Upper lobe of right lung (tissue), 1 donor: ENCODE data around the gene PKIG. TPM values are rescaled to one million over a fixed set of nuclear protein-coding genes. Genes with fewer than 3 reads are reported as not detected.

Experiments
- ATAC-seq: fragments of 200-7000 bp; cut with Tn5 transposase; one replicate; pipeline ENCODE4 v1.9.1; 2020; ENCODE audit warnings: mild to moderate bottlenecking, moderate library complexity
- DNase-seq: peaks from one replicate; pipeline ENCODE4 v3.0.0-alpha.2; 2020
- H3K27ac ChIP-seq: fragments of 200-600 bp; one replicate; pipeline ENCODE4 v1.8.0; 2022
- H3K27me3 ChIP-seq: fragments of 200-600 bp; one replicate; pipeline ENCODE4 v1.8.0; 2022; ENCODE audit warnings: mild to moderate bottlenecking
- H3K36me3 ChIP-seq: fragments of 200-600 bp; one replicate; pipeline ENCODE4 v1.8.0; 2022
- H3K4me1 ChIP-seq: fragments of 200-600 bp; one replicate; pipeline ENCODE4 v1.8.0; 2022
- H3K4me3 ChIP-seq: fragments of 200-600 bp; one replicate; pipeline ENCODE4 v1.8.0; 2022; ENCODE audit warnings: mild to moderate bottlenecking
- H3K9me3 ChIP-seq: fragments of 200-600 bp; one replicate; pipeline ENCODE4 v1.8.0; 2022
- intact Hi-C: fragments of 100-400 bp; cut with DNase I; formaldehyde crosslinking; loops from one replicate; pipeline ENCODE4 v1.11.0; 2022
- total RNA-seq: library from RNA; stranded (reverse); fragmentation: NEBNext Ultra II Directional; extraction: Animal tissue kit (Norgen Biotek cat#: 25700); gene quantifications from one replicate; pipeline ENCODE4 v1.2.1, GENCODE V29; 2021
- TF ChIP-seq, protein P1 (sequence below): fragments of 200-600 bp; IDR thresholded peaks from one replicate; pipeline ENCODE4 v1.8.0; 2022; ENCODE audit warnings: antibody characterized with exemption
- donor health status: DM: no; HTN: yes; CAD: no; lungs with severe emphysema.

Gene PKIG
- total RNA-seq, 1 donor from 2014 or later, result 88.8 TPM

DNA sequence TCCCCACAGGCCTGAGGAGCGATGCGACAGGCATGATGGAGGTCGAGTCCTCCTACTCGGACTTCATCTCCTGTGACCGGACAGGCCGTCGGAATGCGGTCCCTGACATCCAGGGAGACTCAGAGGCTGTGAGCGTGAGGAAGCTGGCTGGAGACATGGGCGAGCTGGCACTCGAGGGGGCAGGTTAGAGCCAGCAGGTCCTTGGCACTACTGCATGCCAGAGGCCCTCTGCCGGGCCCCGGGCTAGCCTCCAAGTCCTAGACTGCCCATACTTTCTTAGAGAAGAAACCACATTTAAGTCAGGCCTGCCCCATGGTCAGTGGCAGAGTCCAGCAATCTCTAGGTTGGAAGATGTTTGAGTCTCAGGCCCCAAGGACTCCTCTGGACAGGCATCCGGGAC lies 32.1 kb downstream of the PKIG start:
- TF ChIP-seq, protein P1, sequence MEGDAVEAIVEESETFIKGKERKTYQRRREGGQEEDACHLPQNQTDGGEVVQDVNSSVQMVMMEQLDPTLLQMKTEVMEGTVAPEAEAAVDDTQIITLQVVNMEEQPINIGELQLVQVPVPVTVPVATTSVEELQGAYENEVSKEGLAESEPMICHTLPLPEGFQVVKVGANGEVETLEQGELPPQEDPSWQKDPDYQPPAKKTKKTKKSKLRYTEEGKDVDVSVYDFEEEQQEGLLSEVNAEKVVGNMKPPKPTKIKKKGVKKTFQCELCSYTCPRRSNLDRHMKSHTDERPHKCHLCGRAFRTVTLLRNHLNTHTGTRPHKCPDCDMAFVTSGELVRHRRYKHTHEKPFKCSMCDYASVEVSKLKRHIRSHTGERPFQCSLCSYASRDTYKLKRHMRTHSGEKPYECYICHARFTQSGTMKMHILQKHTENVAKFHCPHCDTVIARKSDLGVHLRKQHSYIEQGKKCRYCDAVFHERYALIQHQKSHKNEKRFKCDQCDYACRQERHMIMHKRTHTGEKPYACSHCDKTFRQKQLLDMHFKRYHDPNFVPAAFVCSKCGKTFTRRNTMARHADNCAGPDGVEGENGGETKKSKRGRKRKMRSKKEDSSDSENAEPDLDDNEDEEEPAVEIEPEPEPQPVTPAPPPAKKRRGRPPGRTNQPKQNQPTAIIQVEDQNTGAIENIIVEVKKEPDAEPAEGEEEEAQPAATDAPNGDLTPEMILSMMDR, result no peak
- Histone ChIP-seq H3K27ac (peak overlapping the region; percentile 47), H3K4me3 (no peak overlapping the region), H3K36me3 (peaks cover 61% of the 10 kb centered on the region), H3K4me1 (peaks cover 39% of the 10 kb centered on the region), H3K27me3 (no peaks in the 10 kb centered on the region), H3K9me3 (no peaks in the 10 kb centered on the region)
- peak; percentile 53 for DNase-seq
- no peak for ATAC-seq
- intact Hi-C loops, result loop anchor here (10.0 kb wide), 1 partner anchor 230 kb away; no protein-coding TSS in a partner anchor

DNA sequence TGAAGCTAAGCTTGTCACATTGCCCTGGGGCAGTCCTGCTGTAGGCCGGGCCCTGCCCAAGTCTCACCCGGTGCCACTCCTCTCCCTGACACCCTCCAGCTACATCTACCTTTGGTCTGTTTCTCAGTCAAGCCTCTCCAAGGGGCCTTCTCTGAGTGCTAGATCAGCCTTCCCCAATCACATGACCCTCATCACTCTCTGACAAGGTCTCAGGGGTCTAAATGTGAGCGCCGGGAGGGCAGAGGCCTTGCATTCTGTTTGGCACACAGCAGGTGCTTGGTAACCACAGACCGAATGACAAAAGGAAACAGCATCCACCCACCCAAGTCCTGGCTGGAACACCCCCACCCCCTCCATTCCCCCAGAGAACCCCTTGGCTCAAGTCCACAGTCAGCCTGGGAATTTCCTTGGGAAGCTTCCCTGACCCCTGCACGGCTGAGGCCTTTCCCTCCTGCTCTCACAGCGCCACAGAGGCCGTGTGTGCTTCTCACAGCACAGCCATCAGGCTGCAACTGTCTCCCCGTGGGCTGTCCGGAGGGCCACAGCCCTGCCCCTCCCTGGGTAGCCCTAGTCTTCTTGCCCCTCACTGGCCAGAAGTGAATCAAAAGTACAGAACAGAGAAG lies 32.9 kb downstream of the PKIG start:
- peak overlapping the region; percentile 47 for H3K27ac ChIP-seq
- intact Hi-C loops, result loop anchor here (10.0 kb wide), 1 partner anchor 230 kb away; no protein-coding TSS in a partner anchor
- no peaks in the 10 kb centered on the region for H3K9me3 ChIP-seq
- DNase-seq (peak; percentile 40), ATAC-seq (peak; percentile 25)
- no peak overlapping the region for H3K4me3 ChIP-seq
- peaks cover 68% of the 10 kb centered on the region for H3K36me3 ChIP-seq
- H3K4me1 ChIP-seq, result peaks cover 36% of the 10 kb centered on the region
- TF ChIP-seq, protein P1, result no peak
- H3K27me3 ChIP-seq, result no peaks in the 10 kb centered on the region

DNA sequence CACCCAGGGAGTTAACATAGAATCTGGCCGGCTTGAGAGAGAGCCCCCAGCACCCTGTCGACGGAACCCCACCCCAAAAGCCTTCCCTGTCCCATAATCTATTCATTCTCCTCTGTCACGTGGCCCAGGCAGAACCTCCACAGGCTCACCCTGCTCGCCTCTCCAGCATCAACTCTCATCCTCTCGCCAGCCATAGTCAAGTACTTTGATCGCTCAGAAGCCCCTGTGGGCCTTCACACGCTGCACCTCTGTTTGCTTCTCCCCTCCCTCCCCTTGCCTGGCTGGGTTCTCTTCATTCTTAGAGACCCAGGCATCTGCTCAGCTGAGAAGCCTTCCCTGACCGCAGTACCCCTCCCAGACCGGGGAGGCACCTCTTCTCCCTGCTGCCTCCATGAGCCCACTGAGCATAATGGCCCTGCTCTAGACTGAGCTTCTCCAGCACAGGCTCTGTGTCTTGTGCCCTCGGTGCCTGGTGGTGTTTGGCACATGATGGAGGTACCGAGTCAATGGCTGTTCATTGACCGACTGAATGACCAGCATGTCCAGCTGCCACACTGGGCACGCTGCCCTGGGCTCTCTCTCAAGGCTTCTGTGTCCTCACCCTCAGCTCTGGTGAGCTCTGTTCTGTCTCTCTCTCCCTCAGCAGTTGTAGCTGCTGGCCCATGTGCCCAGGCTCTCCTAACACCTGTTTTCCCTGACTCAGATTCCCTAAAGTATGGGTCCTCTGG lies 33.7 kb downstream of the PKIG start:
- peaks cover 29% of the 10 kb centered on the region for H3K4me1 ChIP-seq
- DNase-seq (peak; percentile 47), ATAC-seq (no peak)
- intact Hi-C loops, result loop anchor here (10.0 kb wide), 1 partner anchor 231 kb away; no protein-coding TSS in a partner anchor
- TF ChIP-seq, protein P1, result no peak
- H3K27me3 ChIP-seq, result no peaks in the 10 kb centered on the region
- H3K27ac ChIP-seq, result peak overlapping the region; percentile 42
- H3K4me3 ChIP-seq, result no peak overlapping the region
- H3K36me3 ChIP-seq, result peaks cover 70% of the 10 kb centered on the region
- no peaks in the 10 kb centered on the region for H3K9me3 ChIP-seq

DNA sequence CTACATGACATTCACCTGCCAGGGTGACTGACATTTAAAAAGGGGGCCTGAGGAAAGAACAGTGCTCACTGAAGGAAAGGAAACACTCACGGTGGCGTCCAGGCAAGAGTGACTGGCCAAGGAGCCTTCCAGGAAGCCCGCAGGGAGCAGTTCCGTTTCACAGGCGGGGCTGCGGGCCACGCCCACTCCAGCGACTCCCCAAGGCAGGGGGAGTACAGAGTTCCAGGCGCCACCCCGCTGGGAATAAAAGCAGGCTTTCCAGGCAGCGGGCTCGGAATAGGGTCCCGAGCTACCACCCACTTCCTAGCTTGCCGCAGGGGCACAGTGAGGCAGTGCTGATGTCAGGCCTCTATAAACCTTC lies 34.2 kb downstream of the PKIG start:
- Histone ChIP-seq H3K36me3 (peaks cover 70% of the 10 kb centered on the region), H3K9me3 (no peaks in the 10 kb centered on the region), H3K4me1 (peaks cover 26% of the 10 kb centered on the region), H3K4me3 (no peak overlapping the region), H3K27me3 (no peaks in the 10 kb centered on the region), H3K27ac (peak overlapping the region; percentile 20)
- intact Hi-C loops, result loop anchor here (10.0 kb wide), 1 partner anchor 232 kb away; no protein-coding TSS in a partner anchor
- DNase-seq (peak; percentile 63), ATAC-seq (peak; percentile 20)
- TF ChIP-seq, protein P1, result no peak

DNA sequence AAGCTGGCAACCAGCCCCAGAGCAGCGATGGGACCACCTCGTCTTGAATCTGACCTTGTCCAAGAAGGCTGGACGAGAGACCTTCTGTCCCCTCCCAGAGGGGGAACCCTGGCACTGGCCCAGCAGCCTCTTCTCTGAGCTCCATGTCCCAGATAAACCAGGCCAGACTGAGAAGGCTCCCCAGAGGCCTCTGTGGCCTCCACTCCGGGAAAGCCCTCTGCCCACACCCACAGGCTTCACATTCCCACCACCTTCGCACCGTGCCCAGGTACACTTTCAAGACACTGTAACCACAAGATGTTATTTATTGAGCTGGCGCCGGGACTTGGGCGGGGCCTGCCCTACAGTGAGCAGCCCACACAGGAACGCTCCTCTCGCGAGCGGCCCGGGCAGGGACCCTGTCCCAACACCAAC lies 35.9 kb downstream of the PKIG start:
- intact Hi-C loops, result loop anchor here (10.0 kb wide), 1 partner anchor 234 kb away; no protein-coding TSS in a partner anchor
- peaks cover 26% of the 10 kb centered on the region for H3K4me1 ChIP-seq
- TF ChIP-seq, protein P1, result no peak
- no peaks in the 10 kb centered on the region for H3K27me3 ChIP-seq
- peak; percentile 39 for ATAC-seq
- H3K9me3 ChIP-seq, result no peaks in the 10 kb centered on the region
- H3K36me3 ChIP-seq, result peaks cover 68% of the 10 kb centered on the region
- H3K4me3 ChIP-seq, result no peak overlapping the region
- H3K27ac ChIP-seq, result no peak overlapping the region
- peak; percentile 66 for DNase-seq
